CD14-positive monocyte (primary cell): Measurements from ENCODE around the gene NCKAP1. TPM values are rescaled to one million over a fixed set of nuclear protein-coding genes. Genes with fewer than 3 reads are reported as not detected.

Experiments used
- DNase-seq, 3 donors: peaks; one replicate each; pipeline ENCODE4 v3.0.0-alpha.2; 2011 to 2022
- H2AFZ ChIP-seq: 2 replicates; pipeline ENCODE4 v1.6.0; 2012; ENCODE audit warnings: mild to moderate bottlenecking, low read depth, low read length, inconsistent platforms; ENCODE audit not compliant: insufficient read depth, poor library complexity, severe bottlenecking
- H3K27ac ChIP-seq, 2 donors: 1 replicate in 1 of 2; 2 replicates in 1 of 2; pipeline ENCODE4 v1.5.1; 2012 to 2013; ENCODE audit warnings: low read length in 2 of 2, control low read depth in 1 of 2, inconsistent platforms in 1 of 2, low read depth in 1 of 2, mild to moderate bottlenecking in 1 of 2
- H3K27me3 ChIP-seq, 2 donors: one replicate each; pipeline versions ENCODE4 v1.6.0 to v1.6.1; 2011 to 2013; ENCODE audit warnings: low read length in 2 of 2; ENCODE audit not compliant: control insufficient read depth in 2 of 2, insufficient read depth in 2 of 2
- H3K36me3 ChIP-seq, 2 donors: replicated peaks in 1 of 2; 1 replicate in 1 of 2; 2 replicates in 1 of 2; pipeline versions ENCODE4 v1.5.1 to v1.6.1; 2012 to 2013; ENCODE audit warnings: low read length in 2 of 2, control low read depth in 1 of 2, inconsistent platforms in 1 of 2, mild to moderate bottlenecking in 1 of 2; ENCODE audit not compliant: insufficient read depth in 2 of 2, control insufficient read depth in 1 of 2
- H3K4me1 ChIP-seq, 2 donors: 1 replicate in 1 of 2; 2 replicates in 1 of 2; pipeline versions ENCODE4 v1.5.1 to v1.6.1; 2012 to 2013; ENCODE audit warnings: low read length in 2 of 2, control low read depth in 1 of 2, inconsistent platforms in 1 of 2, mild to moderate bottlenecking in 1 of 2, moderate library complexity in 1 of 2; ENCODE audit not compliant: insufficient read depth in 2 of 2, control insufficient read depth in 1 of 2
- H3K4me2 ChIP-seq: replicated peaks from 2 replicates; pipeline ENCODE3; 2012; ENCODE audit warnings: low read length, moderate library complexity, mild to moderate bottlenecking; ENCODE audit not compliant: poor library complexity, severe bottlenecking; ENCODE audit errors: extremely low read depth
- H3K4me3 ChIP-seq, 3 experiments: fragments of 200-600 bp in 1 of 3; sonication (generic) in 1 of 3; replicated peaks in 1 of 3; 1 replicate in 2 of 3; 2 replicates in 1 of 3; pipeline ENCODE4 v1.5.1; 2011 to 2013; ENCODE audit warnings: low read length in 3 of 3, mild to moderate bottlenecking in 3 of 3, control low read depth in 2 of 3, low read depth in 2 of 3, inconsistent platforms in 1 of 3, moderate library complexity in 1 of 3
- H3K79me2 ChIP-seq: 2 replicates; pipeline ENCODE4 v1.6.0; 2012; ENCODE audit warnings: mild to moderate bottlenecking, control low read depth, inconsistent platforms, low read length, moderate library complexity; ENCODE audit not compliant: insufficient read depth
- H3K9ac ChIP-seq: 2 replicates; pipeline ENCODE4 v1.6.0; 2017; ENCODE audit warnings: low read length, mild to moderate bottlenecking; ENCODE audit not compliant: insufficient read depth, poor library complexity, severe bottlenecking
- H3K9me3 ChIP-seq, 2 donors: replicated peaks in 1 of 2; 1 replicate in 1 of 2; 2 replicates in 1 of 2; pipeline versions ENCODE4 v1.5.1 to v1.6.1; 2012 to 2013; ENCODE audit warnings: low read length in 2 of 2, control low read depth in 1 of 2; ENCODE audit not compliant: control insufficient read depth in 1 of 2, insufficient read depth in 1 of 2
- H4K20me1 ChIP-seq: 2 replicates; pipeline ENCODE4 v1.6.0; 2012; ENCODE audit warnings: mild to moderate bottlenecking, low read length, control low read depth, moderate library complexity; ENCODE audit not compliant: insufficient read depth
- H3K27ac Mint-ChIP-seq, 7 donors: one replicate each; pipeline ENCODE4 v1.8.0; 2020; ENCODE audit warnings: mild to moderate bottlenecking in 7 of 7, mixed read lengths in 7 of 7, moderate library complexity in 6 of 7, inconsistent platforms in 2 of 7
- H3K27me3 Mint-ChIP-seq, 3 donors: one replicate each; pipeline ENCODE4 v1.8.0; 2021 to 2022; ENCODE audit warnings: low read depth in 3 of 3, mild to moderate bottlenecking in 3 of 3, mixed read lengths in 3 of 3, moderate library complexity in 3 of 3, inconsistent platforms in 1 of 3
- H3K36me3 Mint-ChIP-seq, 2 donors: one replicate each; pipeline ENCODE4 v1.8.0; 2020; ENCODE audit warnings: mixed read lengths in 2 of 2, inconsistent platforms in 1 of 2, mild to moderate bottlenecking in 1 of 2
- H3K4me1 Mint-ChIP-seq: one replicate; pipeline ENCODE4 v1.8.0; 2020; ENCODE audit warnings: mild to moderate bottlenecking, mixed read lengths
- H3K4me3 Mint-ChIP-seq, 2 donors: one replicate each; pipeline ENCODE4 v1.8.0; 2020; ENCODE audit warnings: mild to moderate bottlenecking in 2 of 2, mixed read lengths in 2 of 2, moderate library complexity in 1 of 2
- H3K9me3 Mint-ChIP-seq, 7 donors: one replicate each; pipeline ENCODE4 v1.8.0; 2020 to 2022; ENCODE audit warnings: mixed read lengths in 7 of 7, mild to moderate bottlenecking in 6 of 7, moderate library complexity in 6 of 7, inconsistent platforms in 2 of 7
- CTCF ChIP-seq: fragments of 200-600 bp; IDR thresholded peaks from one replicate; pipeline ENCODE4 v1.8.0; 2022; ENCODE audit warnings: antibody characterized with exemption, mild to moderate bottlenecking
- WGBS: methylation state at CpG from one replicate; pipeline ENCODE4 v1.1.5; 2013; ENCODE audit warnings: missing lambda C conversion rate; ENCODE audit not compliant: insufficient coverage; 5-methylcytosine and 5-hydroxymethylcytosine counted together
- intact Hi-C, 2 donors: fragments of 100-400 bp; cut with micrococcal nuclease; formaldehyde crosslinking; loops; one replicate each; pipeline versions ENCODE4 v1.15.0 to v1.15.1; 2023
- polyA plus RNA-seq, 3 donors: library from polyadenylated mRNA; depleted of rRNA in 1 of 3; unstranded in 2 of 3; stranded (reverse) in 1 of 3; fragments of 300-500 nt in 2 of 3; fragments of >200 nt in 1 of 3; fragmentation: Illumina TruSeq in 2 of 3; gene quantifications; 1 replicate in 2 of 3; 2 replicates in 1 of 3; pipeline ENCODE4 v1.2.3, GENCODE V29; 2012 to 2021

The NCKAP1 gene
- polyA plus RNA-seq, 3 donors = 0.01 TPM; not detected in 2

- Histone ChIP-seq H3K4me2 (no peak overlapping the region), H4K20me1 (no peaks in the 10 kb centered on the region), H2AFZ (no peak overlapping the region), H3K27me3 (peaks cover 13 to 23% of the 10 kb centered on the region in 2 donors), H3K4me1 (no peaks in the 10 kb centered on the region), H3K79me2 (no peaks in the 10 kb centered on the region), H3K9ac (no peak overlapping the region), H3K4me3 (no peak overlapping the region), H3K27ac (no peak overlapping the region), H3K36me3 (no peaks in the 10 kb centered on the region), H3K9me3 (peaks cover 0 to 16% of the 10 kb centered on the region in 2 donors)
- TF ChIP-seq CTCF = peak; percentile 14
- Mint-ChIP-seq H3K27me3 (peaks cover 10 to 29% (median 27%) of the 10 kb centered on the region in 3 donors), H3K27ac (no peak overlapping the region), H3K36me3 (no peaks in the 10 kb centered on the region), H3K4me1 (no peaks in the 10 kb centered on the region), H3K4me3 (peak overlapping the region in 1 of 2 donors; percentile 26), H3K9me3 (peaks cover 9 to 22% (median 15%) of the 10 kb centered on the region in 7 donors)
- DNase-seq = no peak
- 73% methylated on average over 31 of the region's 34 CpGs for WGBS
- intact Hi-C loops = no loop called here
Observed at GRCh38 chr2:183070942-183071844, 32.9 kb upstream of the NCKAP1 start.

- WGBS = 95% methylated on average over 2 of the region's 2 CpGs
- H3K36me3 ChIP-seq = no peaks in the 10 kb centered on the region
- peaks cover 0 to 13% of the 10 kb centered on the region in 2 donors for H3K27me3 ChIP-seq
- no peak for TF ChIP-seq CTCF
- H2AFZ ChIP-seq = no peak overlapping the region
- Mint-ChIP-seq H3K4me1 (no peaks in the 10 kb centered on the region), H3K9me3 (peaks cover 9 to 22% (median 15%) of the 10 kb centered on the region in 7 donors), H3K27me3 (peaks cover 10 to 32% (median 31%) of the 10 kb centered on the region in 3 donors), H3K27ac (peak overlapping the region in 1 of 7 donors; percentile 16), H3K36me3 (no peaks in the 10 kb centered on the region), H3K4me3 (no peak overlapping the region)
- H3K9ac ChIP-seq = no peak overlapping the region
- H3K4me2 ChIP-seq = no peak overlapping the region
- H3K79me2 ChIP-seq = no peaks in the 10 kb centered on the region
- H3K4me3 ChIP-seq = no peak overlapping the region
- no peak overlapping the region for H3K27ac ChIP-seq
- H4K20me1 ChIP-seq = no peaks in the 10 kb centered on the region
- intact Hi-C loops = no loop called here
- no peak for DNase-seq
- H3K4me1 ChIP-seq = no peaks in the 10 kb centered on the region
- H3K9me3 ChIP-seq = peaks cover 0 to 16% of the 10 kb centered on the region in 2 donors
Observed at GRCh38 chr2:183069174-183069573, 30.9 kb upstream of the NCKAP1 start.
